Measurements from ENCODE around the gene MARCKS. TPM values are rescaled to one million over a fixed set of nuclear protein-coding genes. Genes with fewer than 3 reads are reported as not detected.

The MARCKS gene
- total and polyA plus RNA-seq, 2 of the 13 experiments (the other 11 are each of a cell fraction or from before 2014, with no cell fraction given): 30.5 to 39.5 TPM

DNA sequence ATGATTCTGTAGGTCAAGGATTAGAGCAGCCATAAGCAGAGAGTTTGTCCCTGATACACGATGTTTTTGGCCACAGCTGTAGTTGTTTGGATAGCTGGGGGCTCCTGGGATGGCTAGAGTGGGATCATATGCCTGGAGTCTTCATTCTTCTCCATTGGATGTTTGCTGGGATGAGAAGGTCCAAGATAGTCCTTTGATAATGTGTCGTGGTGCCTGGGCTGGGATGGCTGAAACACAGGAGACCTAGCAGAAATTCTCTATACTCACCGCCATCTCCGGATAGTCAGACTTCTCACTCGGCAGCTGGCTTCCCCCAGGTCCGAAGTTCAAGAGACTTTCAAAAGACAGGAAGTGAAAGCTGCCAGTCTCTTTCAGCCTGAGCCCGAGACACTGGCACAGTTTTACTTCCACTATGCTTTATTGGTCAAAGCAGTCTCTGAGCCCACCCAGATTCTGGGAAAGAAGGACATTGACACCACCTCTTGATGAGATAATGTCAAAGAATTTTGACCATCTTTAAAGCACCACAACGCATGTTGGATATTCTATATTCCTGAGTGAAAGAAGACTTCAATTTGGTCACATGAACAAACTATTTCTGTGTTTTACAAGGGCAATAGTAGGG, 16.0 kb downstream of the MARCKS start (continued):
- TF ChIP-seq CBX2 (IDR thresholded peaks at IDR 0.05; ENCODE audit: low read depth, low read length): no peak
- no peak for TF ChIP-seq CBX2 (CRISPR knock-in tag; IDR thresholded peaks at IDR 0.05; ENCODE audit: low read depth)
- TF ChIP-seq HOXA5 (CRISPR knock-in tag; IDR thresholded peaks at IDR 0.05): 0 out of 2 replicates have a peak, but pooled peaks have one; percentile 21
- TF ChIP-seq NFIC (IDR thresholded peaks at IDR 0.05; ENCODE audit: low read length): peak; percentile 66; the same call in 1 of the 2 replicates
- TF ChIP-seq, protein P1, sequence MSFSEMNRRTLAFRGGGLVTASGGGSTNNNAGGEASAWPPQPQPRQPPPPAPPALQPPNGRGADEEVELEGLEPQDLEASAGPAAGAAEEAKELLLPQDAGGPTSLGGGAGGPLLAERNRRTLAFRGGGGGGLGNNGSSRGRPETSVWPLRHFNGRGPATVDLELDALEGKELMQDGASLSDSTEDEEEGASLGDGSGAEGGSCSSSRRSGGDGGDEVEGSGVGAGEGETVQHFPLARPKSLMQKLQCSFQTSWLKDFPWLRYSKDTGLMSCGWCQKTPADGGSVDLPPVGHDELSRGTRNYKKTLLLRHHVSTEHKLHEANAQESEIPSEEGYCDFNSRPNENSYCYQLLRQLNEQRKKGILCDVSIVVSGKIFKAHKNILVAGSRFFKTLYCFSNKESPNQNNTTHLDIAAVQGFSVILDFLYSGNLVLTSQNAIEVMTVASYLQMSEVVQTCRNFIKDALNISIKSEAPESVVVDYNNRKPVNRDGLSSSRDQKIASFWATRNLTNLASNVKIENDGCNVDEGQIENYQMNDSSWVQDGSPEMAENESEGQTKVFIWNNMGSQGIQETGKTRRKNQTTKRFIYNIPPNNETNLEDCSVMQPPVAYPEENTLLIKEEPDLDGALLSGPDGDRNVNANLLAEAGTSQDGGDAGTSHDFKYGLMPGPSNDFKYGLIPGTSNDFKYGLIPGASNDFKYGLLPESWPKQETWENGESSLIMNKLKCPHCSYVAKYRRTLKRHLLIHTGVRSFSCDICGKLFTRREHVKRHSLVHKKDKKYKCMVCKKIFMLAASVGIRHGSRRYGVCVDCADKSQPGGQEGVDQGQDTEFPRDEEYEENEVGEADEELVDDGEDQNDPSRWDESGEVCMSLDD (CRISPR knock-in tag; IDR thresholded peaks at IDR 0.05; ENCODE audit: borderline replicate concordance): no peak
- TF ChIP-seq ASH2L (IDR thresholded peaks at IDR 0.05; ENCODE audit: insufficient read length, low read depth, low read length): peak; percentile 65
- no peak for TF ChIP-seq ZNF619 (CRISPR knock-in tag; IDR thresholded peaks at IDR 0.05)
- TF ChIP-seq, protein P2, sequence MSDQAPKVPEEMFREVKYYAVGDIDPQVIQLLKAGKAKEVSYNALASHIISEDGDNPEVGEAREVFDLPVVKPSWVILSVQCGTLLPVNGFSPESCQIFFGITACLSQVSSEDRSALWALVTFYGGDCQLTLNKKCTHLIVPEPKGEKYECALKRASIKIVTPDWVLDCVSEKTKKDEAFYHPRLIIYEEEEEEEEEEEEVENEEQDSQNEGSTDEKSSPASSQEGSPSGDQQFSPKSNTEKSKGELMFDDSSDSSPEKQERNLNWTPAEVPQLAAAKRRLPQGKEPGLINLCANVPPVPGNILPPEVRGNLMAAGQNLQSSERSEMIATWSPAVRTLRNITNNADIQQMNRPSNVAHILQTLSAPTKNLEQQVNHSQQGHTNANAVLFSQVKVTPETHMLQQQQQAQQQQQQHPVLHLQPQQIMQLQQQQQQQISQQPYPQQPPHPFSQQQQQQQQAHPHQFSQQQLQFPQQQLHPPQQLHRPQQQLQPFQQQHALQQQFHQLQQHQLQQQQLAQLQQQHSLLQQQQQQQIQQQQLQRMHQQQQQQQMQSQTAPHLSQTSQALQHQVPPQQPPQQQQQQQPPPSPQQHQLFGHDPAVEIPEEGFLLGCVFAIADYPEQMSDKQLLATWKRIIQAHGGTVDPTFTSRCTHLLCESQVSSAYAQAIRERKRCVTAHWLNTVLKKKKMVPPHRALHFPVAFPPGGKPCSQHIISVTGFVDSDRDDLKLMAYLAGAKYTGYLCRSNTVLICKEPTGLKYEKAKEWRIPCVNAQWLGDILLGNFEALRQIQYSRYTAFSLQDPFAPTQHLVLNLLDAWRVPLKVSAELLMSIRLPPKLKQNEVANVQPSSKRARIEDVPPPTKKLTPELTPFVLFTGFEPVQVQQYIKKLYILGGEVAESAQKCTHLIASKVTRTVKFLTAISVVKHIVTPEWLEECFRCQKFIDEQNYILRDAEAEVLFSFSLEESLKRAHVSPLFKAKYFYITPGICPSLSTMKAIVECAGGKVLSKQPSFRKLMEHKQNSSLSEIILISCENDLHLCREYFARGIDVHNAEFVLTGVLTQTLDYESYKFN (CRISPR knock-in tag; conservative IDR thresholded peaks at IDR 0.05): peak; percentile 78
- TF ChIP-seq ZBTB20 (CRISPR knock-in tag; IDR thresholded peaks at IDR 0.05; ENCODE audit: borderline replicate concordance, low read depth): peak; percentile 46; the same call in 1 of the 2 replicates
